HG02885 (cell line): Measurements from ENCODE around the gene BNC1.
"Not testable (repeated sequence)": the region's sequence is repeated elsewhere in the genome, so short reads cannot be mapped to it uniquely, and the experiment has no call there.

Experiments used
- ATAC-seq: cut with Tn5 transposase; IDR thresholded peaks from one replicate; pipeline ENCODE4 v1.9.1; 2021; ENCODE audit warnings: mild to moderate bottlenecking; ENCODE audit not compliant: unreplicated experiment, poor library complexity

Gene BNC1

DNA sequence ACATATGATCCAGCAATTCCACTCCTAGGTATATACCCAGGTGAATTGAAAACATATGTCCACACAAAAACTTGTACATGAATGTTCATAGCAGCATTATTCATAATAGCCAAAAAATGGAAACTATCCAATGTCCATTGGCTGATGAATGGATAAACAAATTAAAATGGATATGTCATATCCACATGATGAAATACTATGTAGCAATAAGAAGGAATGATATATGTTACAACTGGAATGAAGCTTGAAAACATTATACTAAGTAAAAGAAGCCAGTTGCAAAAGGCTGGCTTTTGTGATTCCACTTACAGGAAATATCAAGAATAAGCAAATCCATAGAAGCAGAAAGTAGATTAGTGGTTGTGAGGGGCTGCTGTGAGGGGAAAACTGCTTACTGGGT lies 33.7 kb downstream of the BNC1 start:
- ATAC-seq: no peak

DNA sequence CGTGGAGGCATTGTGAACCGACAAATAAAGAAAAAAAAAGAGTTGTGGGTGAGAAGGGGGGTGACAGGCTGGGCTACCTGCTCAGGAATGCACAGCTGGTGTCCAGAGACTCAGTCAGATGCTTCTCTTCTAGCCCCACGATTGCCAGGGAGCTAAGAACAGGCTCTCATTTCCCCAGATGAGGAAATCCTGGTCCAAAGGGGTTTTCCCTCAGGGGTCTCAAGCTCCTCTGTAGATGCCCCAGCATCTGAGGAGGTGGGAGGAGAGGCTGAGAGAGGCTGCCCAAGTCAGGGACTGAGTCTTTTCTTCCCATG lies 35.5 kb downstream of the BNC1 start:
- ATAC-seq: no peak

DNA sequence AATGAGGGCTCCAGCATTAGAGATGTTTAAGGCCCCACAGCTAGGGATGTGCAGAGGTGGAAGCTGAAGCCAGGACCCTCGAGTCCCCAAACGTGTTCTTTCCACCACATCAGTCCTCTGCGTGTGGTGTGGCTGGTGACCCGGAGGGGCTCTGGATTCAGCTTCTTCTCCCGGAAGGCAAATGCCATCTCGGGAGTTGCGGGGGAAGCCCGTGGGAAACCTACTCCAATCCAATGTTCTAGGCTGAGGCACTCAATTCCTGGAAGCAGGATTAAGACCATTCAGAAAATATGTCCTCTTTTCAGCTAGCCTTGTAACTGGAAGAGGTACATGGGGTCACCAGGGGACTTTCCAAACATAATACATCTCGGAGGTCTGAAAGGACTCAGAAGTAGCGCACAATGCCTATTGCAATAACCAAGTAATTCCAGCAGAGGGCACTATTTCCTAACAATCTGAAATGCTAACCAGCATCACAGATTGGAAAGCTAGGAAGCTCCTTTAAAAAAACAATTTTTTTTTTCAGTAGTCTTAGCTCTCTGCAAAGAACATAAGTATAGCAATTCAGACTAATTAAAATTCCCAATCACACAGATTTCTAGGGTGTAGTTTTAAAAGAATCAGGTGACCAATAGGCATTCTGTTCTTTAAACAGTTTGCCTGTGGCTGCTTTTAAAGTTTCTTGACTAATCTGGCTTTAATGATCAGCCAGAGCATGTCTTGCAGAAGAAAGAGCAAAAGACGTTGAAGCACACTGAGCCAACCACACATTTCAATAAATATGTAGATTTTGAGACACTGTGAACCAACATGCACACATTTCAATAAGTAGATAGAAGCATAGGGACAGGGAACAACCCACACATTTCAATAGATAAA lies 36.1 kb downstream of the BNC1 start:
- no peak for ATAC-seq

DNA sequence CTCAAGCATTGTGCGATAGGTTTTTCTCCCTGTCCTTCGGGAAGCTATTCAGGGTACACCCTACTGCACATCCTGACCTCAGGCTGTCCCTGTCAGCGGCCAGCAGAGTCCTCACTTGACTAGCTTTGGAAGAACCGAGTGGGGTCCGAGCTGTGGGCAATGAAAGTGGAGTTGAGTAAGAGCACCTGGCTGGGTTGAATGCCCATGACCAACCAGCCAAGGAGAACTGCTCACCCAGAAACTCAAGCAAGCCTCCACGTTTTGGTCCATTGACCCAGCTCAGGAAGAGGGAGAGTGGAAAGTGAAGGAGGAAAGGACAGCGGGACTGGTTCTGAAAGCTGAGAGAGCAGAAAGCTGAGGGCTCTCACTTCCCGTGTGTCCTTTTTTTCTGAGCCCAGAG lies 40.8 kb downstream of the BNC1 start:
- no peak for ATAC-seq

DNA sequence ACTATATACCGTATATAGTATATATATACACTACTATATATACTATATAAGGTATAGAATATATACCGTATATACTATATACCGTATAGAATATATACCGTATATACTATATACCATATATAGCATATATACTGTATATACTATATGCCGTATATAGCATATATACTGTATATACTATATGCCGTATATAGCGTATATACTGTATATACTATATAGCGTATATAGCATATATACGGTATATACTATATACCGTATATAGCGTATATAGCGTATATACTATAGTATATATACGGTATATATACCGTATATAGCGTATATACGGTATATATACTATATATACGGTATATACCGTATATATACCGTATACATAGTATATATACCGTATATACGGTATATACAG lies 54.2 kb downstream of the BNC1 start:
- no peak for ATAC-seq

DNA sequence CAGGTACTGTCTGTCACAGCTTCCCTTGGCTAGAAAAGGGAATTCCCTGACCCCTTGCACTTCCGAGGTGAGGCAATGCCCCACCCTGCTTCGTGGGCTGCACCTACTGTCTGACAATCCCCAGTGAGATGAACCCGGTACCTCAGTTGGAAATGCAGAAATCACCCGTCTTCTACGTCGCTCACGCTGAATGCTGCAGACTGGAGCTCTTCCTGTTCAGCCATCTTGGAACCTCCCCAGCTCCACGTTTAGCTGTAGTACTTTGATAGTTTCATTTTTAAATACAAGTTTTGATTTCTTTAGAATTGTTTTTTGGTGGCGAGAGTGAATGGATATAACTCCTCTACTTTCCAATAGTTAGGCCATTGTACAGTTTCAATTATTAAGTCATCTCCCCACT lies 59.0 kb downstream of the BNC1 start:
- no peak for ATAC-seq

DNA sequence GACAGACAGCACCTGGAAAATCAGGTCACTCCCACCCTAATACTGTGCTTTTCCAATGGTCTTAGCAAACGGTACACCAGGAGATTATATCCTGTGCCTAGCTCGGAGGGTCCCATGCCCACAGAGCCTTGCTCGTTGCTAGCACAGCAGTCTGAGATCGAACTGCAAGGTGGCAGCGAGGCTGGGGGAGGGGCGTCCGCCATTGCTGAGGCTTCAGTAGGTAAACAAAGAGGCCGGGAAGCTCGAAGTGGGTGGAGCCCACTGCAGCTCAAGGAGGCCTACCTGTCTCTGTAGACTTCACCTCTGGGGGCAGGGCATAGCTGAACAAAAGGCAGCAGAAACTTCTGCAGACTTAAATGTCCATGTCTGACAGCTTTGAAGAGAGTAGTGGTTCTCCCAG lies 62.7 kb downstream of the BNC1 start:
- ATAC-seq: not testable (repeated sequence)

DNA sequence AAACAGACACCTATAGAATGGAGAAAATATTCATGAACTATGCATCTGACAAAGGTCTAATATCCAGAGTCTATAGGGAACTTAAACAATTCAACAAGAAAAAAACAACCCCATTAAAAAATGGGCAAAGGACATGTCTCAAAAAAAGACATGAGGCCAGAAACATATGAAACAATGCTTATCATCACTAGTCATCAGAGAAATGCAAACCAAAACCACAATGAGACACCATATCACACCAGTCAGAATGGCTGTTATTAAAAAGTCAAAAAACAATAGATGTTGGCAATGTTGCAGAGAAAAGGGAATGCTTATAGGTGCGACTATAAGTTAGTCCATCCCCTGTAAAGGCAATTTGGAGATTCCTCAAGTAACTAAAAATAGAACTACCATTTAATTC lies 65.4 kb downstream of the BNC1 start:
- no peak for ATAC-seq

DNA sequence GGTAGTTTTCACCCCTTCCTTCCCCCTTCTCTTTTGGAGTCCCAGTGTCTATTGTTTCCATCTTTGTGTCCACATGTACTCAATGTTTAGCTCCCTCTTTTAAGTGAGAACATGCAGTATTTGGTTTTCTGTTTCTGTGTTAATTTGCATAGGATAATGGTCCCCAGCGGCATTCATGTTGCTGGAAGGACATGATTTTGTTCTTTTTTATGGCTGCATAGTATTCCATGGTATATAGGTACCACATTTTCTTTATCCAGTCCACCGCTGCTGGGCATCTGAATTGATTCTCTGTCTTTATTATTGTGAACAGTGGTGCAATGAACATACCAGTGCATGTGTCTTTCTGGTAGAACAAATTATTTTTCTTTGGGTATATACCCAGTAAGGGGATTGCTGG lies 69.2 kb downstream of the BNC1 start:
- no peak for ATAC-seq

DNA sequence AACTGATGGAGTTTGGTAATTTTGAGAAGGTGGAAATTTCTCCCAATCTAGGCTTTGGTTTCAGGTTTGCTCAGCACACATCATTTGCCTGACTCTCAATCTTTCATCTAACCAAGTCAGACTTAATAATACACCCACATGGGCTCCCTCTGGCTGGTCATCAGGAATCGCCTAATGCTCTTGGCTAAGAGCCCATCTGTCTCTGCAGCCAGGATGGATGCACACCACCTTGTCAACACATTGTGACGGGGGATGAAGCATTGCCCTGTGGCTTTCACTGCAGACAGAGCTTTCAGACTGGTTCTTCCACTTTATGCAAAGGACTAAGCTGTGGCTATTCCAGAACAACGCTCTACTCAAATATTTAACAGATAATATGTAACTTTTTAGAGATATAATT lies 73.8 kb downstream of the BNC1 start:
- no peak for ATAC-seq

DNA sequence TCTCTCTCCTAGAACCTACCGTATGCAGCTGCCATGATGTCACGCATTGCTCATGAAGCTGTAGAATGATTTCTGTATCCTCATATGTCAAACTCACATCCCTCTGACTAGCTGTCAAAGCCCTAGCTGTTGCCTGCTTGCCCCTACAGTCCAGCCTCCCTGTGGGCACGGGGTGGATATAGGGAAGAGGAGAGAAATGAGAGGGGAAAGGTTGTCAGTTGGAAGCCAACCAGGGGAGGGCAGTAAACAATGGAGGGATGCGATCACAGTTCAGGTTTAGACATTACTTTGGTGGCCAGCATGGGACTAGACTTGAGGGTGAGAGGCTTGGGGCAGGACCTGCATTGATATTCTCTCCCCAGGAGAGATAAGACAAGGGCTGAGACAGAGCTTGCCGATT lies 75.1 kb downstream of the BNC1 start:
- ATAC-seq: no peak

DNA sequence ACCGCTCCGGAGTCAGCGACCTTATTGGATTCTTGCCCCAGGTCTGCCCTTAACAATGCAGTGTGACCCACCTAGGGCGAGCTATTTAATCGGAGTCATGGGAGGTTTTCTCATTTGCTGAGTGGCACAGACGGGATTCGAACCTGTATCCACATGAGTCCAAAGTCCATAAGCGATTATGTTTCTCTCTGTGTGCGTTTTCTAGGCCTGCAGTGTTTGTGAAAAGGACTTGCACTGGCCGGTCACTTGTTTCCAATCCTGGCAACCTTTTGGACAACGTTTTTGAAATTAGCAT lies 76.2 kb downstream of the BNC1 start:
- no peak for ATAC-seq

DNA sequence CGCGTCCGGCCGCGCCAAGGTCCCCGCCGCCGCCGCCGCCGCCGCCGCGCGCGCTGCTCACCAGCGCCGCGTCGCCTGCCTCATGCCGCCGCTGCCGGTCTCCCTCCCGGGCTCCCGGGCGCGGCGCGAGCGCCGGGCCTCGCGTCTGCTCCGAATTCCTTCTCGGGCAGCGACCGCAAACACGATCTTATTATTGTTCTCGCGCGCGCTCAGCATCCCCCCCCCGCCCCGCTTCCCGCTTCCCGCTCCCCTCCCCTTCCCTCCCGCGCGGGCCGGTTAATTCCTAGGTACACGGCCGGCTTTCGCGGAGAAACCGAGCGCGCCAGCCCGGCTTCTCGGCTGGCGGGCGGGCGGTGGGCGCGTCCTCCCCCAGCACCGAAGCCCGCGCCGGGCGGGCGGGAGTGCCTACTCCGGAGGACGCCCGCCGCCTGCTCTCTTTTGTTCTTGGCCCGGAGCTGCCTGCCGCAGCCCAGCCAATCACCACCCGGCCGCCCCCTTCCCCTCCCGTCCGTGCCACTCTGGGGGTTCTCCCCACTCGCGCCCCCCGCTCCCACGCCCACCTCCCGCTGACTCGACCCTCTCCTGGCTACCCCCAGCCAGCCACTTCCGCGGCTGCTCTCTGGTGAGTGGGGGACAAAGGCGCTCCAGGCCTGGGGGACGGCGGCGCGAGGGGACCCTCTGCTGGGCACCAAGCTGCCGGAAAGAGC lies 76.7 kb downstream of the BNC1 start, which contains the start of gene HDGFL3:
HDGFL3 (minus strand) TSS at position 164 of the 707 bp plus-strand sequence. CDS start 409 bp downstream, outside the sequence.
- ATAC-seq: peak; percentile 44

DNA sequence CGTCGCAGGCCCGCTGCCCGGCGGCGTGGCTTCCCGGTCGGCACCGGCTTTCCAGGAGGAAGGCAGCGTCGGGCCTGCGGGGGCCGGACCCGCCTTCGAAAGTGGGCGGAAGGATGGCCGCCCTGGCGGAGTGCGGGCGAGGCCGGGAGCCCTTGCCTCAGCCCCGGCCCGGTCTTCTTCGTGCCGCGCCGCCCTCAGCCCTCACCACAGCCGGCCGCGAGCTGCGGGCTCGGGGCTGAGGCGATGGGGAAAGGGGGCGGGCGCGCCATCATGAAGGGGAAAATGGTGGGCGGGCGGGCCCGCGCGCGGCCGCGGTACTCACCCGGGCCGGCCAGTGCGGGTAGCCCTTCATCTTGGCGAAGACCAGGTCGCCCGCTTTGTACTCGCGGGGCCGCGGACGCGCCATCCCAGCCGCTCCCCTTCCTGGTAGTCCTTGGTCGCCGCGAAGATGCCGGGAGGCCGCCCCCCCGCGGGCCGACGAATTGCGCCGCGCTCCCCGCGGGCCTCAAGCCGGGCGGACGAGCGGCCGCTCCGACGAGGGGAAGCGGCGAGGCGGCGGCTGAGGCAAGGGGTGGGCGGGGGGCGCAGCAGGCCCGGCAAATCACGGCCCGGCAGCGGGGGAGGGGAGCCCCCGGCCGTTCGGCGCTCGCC lies 77.3 kb downstream of the BNC1 start:
- peak; percentile 34 for ATAC-seq

DNA sequence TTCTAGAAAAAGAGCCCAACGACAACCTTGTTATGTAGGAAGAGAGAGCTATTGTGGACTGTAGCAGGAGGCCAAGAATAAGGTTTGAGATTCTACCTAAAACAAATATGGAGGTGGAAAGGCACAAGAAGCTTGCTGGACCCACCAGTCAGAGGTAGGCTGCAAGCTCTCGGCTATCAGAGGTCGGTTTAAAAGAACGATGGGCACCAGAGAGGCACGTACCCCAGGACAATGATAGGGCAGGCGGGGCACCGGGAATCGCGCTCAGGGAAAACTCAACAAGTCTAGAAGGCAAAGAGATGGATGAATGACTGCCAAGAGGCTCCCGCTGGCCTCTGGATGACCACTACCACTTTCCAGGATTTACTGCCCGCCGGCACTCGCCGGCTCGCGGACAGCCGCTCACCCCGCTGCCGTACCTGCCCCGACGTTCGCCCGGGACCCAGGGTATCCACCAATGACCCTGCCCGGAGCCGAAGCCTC lies 77.9 kb downstream of the BNC1 start:
- no peak for ATAC-seq
